HEK293 (cell line): ENCODE data around the gene RB1.

ENCODE experiments used
- CTCF ChIA-PET: fragments of 350-600 bp; formaldehyde crosslinking; extraction: SDS; loops from one replicate; lab custom pipeline; 2021; ENCODE audit warnings: antibody characterized with exemption; lab: Yijun Ruan, JAX
- POLR2A ChIA-PET: fragments of 300-600 bp; formaldehyde crosslinking; extraction: SDS; loops from one replicate; lab custom pipeline; 2020; ENCODE audit warnings: antibody characterized with exemption, inconsistent platforms; lab: Yijun Ruan, JAX
- H3K27ac ChIP-seq: fragments of 200-500 bp; sonication (Bioruptor generic); 2 replicates; pipeline ENCODE4 v1.5.1; 2014; ENCODE audit warnings: low read depth, low read length, control low read depth, inconsistent platforms; ENCODE audit errors: extremely low read depth
- H3K36me3 ChIP-seq, 2 experiments: fragments of 200-500 bp in 1 of 2; sonication (Bioruptor generic) in 1 of 2; 1 replicate in 1 of 2; 2 replicates in 1 of 2; pipeline ENCODE4 v1.5.1; 2014 to 2017; ENCODE audit warnings: inconsistent platforms in 2 of 2, low read length in 2 of 2; ENCODE audit not compliant: control insufficient read depth in 2 of 2, insufficient read depth in 1 of 2
- H3K4me1 ChIP-seq: fragments of 200-500 bp; sonication (Bioruptor generic); 2 replicates; pipeline ENCODE4 v1.5.1; 2014; ENCODE audit warnings: mild to moderate bottlenecking, low read length, inconsistent platforms; ENCODE audit not compliant: control insufficient read depth, insufficient read depth
- H3K4me3 ChIP-seq: 2 replicates; pipeline ENCODE4 v1.5.1; 2011; ENCODE audit warnings: low read depth, mild to moderate bottlenecking, control low read depth, low read length, moderate library complexity
- H3K9me3 ChIP-seq: fragments of 200-500 bp; sonication (Bioruptor generic); 2 replicates; pipeline ENCODE4 v1.5.1; 2014; ENCODE audit warnings: low read depth, low read length, inconsistent platforms; ENCODE audit not compliant: control insufficient read depth, insufficient read depth
- INSM2 ChIP-seq: fragments of 450-650 bp; formaldehyde crosslinking; IDR thresholded peaks from 2 replicates; pipeline ENCODE4 v1.5.1; 2016; ENCODE audit warnings: missing biosample characterization, missing genetic modification characterization
- KLF1 ChIP-seq: fragments of 450-650 bp; formaldehyde crosslinking; IDR thresholded peaks from 2 replicates; pipeline ENCODE4 v1.5.1; 2016; ENCODE audit warnings: missing biosample characterization, missing genetic modification characterization
- OVOL3 ChIP-seq: fragments of 450-650 bp; formaldehyde crosslinking; IDR thresholded peaks from 2 replicates; pipeline ENCODE4 v1.5.1; 2016; ENCODE audit warnings: missing biosample characterization, missing genetic modification characterization
- PBX3 ChIP-seq: sonication (generic); formaldehyde crosslinking; IDR thresholded peaks from 2 replicates; pipeline ENCODE4 v1.8.1; 2022; ENCODE audit warnings: mild to moderate bottlenecking, moderate library complexity, missing genetic modification reagents
- PRDM6 ChIP-seq: fragments of 450-650 bp; formaldehyde crosslinking; IDR thresholded peaks from 2 replicates; pipeline ENCODE4 v1.5.1; 2017; ENCODE audit warnings: missing biosample characterization, missing genetic modification characterization
- ZBTB21 ChIP-seq: fragments of 450-650 bp; formaldehyde crosslinking; IDR thresholded peaks from 2 replicates; pipeline ENCODE4 v1.5.1; 2017; ENCODE audit warnings: missing biosample characterization, missing genetic modification characterization
- ZNF112 ChIP-seq: fragments of 450-650 bp; formaldehyde crosslinking; IDR thresholded peaks from 2 replicates; pipeline ENCODE4 v1.5.0; 2017; ENCODE audit warnings: missing biosample characterization, missing genetic modification characterization
- ZNF184 ChIP-seq: fragments of 450-650 bp; IDR thresholded peaks from 2 replicates; pipeline ENCODE4 v1.5.1; 2018; ENCODE audit warnings: missing biosample characterization, mild to moderate bottlenecking, missing genetic modification characterization
- ZNF292 ChIP-seq: fragments of 450-650 bp; formaldehyde crosslinking; IDR thresholded peaks from 2 replicates; pipeline ENCODE4 v1.5.1; 2016; ENCODE audit warnings: low read depth, missing biosample characterization, missing genetic modification characterization, borderline replicate concordance
- ZNF37A ChIP-seq: fragments of 450-650 bp; IDR thresholded peaks from 2 replicates; pipeline ENCODE4 v1.5.1; 2018; ENCODE audit warnings: missing biosample characterization, missing genetic modification characterization
- ZNF416 ChIP-seq: fragments of 450-650 bp; formaldehyde crosslinking; IDR thresholded peaks from 2 replicates; pipeline ENCODE4 v1.5.1; 2016; ENCODE audit warnings: missing biosample characterization, missing genetic modification characterization
- ZNF510 ChIP-seq: fragments of 450-650 bp; formaldehyde crosslinking; IDR thresholded peaks from 2 replicates; pipeline ENCODE4 v1.5.1; 2018; ENCODE audit warnings: mild to moderate bottlenecking, missing genetic modification characterization, missing biosample characterization; ENCODE audit not compliant: insufficient replicate concordance
- ZNF529 ChIP-seq: fragments of 450-650 bp; formaldehyde crosslinking; IDR thresholded peaks from 2 replicates; pipeline ENCODE4 v1.5.1; 2017; ENCODE audit warnings: missing genetic modification characterization, missing biosample characterization; ENCODE audit not compliant: insufficient replicate concordance
- ZNF558 ChIP-seq: fragments of 450-650 bp; formaldehyde crosslinking; IDR thresholded peaks from 2 replicates; pipeline ENCODE4 v1.5.1; 2016; ENCODE audit warnings: missing biosample characterization, missing genetic modification characterization
- ZNF561 ChIP-seq: fragments of 450-650 bp; IDR thresholded peaks from 2 replicates; pipeline ENCODE4 v1.5.1; 2018; ENCODE audit warnings: missing biosample characterization, missing genetic modification characterization, borderline replicate concordance
- ZNF626 ChIP-seq: fragments of 450-650 bp; sonication (Bioruptor Pico); formaldehyde crosslinking; IDR thresholded peaks from 2 replicates; pipeline ENCODE4 v1.5.1; 2018; ENCODE audit warnings: missing biosample characterization, missing genetic modification characterization, inconsistent platforms
- ZNF629 ChIP-seq: fragments of 450-650 bp; formaldehyde crosslinking; IDR thresholded peaks from 2 replicates; pipeline ENCODE4 v1.5.1; 2017; ENCODE audit warnings: missing biosample characterization, missing genetic modification characterization
- ZNF639 ChIP-seq: fragments of 450-650 bp; formaldehyde crosslinking; IDR thresholded peaks from 2 replicates; pipeline ENCODE4 v1.5.1; 2016; ENCODE audit warnings: missing biosample characterization, missing genetic modification characterization
- ZNF777 ChIP-seq: fragments of 450-650 bp; formaldehyde crosslinking; IDR thresholded peaks from 2 replicates; pipeline ENCODE4 v1.5.1; 2017; ENCODE audit warnings: missing biosample characterization, missing genetic modification characterization, borderline replicate concordance
- ZNF792 ChIP-seq: fragments of 450-650 bp; formaldehyde crosslinking; IDR thresholded peaks from 2 replicates; pipeline ENCODE4 v1.5.1; 2016; ENCODE audit warnings: missing biosample characterization, missing genetic modification characterization
- TF ChIP-seq, protein P1 (sequence below): fragments of 450-650 bp; IDR thresholded peaks from 2 replicates; pipeline ENCODE4 v1.5.1; 2018; ENCODE audit warnings: missing biosample characterization, missing genetic modification characterization
- TF ChIP-seq, protein P2 (sequence below): fragments of 450-650 bp; formaldehyde crosslinking; IDR thresholded peaks from 2 replicates; pipeline ENCODE4 v1.5.1; 2016; ENCODE audit warnings: missing biosample characterization, missing genetic modification characterization

Gene RB1

DNA sequence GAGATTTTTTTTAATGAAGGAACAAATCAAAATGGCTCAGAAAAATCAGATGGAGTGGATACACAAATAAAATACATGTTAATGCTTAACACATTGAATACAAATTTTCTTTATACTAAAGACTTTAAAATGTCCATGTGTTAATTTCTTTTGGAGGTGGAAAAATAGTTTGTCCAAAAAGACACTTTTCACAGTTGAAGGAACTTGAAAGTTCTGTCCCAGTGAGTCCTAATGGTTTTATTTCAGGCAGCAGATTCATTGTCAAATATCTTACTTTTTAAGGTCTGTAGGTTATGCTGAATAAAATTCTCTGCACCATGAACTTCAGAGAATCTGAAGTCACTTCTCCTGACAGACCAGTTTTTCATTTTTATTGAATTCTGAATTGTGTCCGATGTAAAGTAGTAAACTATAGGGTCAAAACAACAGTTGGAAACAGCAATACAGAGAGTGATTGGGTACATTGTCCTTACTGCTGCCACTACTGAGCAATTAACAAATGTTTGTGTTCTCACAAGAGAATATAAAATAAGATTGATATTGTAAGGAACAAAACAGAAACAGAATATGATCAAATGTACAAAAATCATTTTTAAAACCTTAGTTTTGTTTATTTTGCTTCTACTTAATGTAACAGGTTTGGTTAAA, 107.7 kb downstream of the RB1 start (continued):
- TF ChIP-seq INSM2 (tag by site-specific recombination) = no peak
- no peak for TF ChIP-seq PRDM6 (tag by site-specific recombination)
- no peak for TF ChIP-seq ZNF558 (tag by site-specific recombination)
- no peak for TF ChIP-seq ZNF561 (tag by site-specific recombination)
- no peak for TF ChIP-seq ZNF292
- no peak for TF ChIP-seq OVOL3 (tag by site-specific recombination)

DNA sequence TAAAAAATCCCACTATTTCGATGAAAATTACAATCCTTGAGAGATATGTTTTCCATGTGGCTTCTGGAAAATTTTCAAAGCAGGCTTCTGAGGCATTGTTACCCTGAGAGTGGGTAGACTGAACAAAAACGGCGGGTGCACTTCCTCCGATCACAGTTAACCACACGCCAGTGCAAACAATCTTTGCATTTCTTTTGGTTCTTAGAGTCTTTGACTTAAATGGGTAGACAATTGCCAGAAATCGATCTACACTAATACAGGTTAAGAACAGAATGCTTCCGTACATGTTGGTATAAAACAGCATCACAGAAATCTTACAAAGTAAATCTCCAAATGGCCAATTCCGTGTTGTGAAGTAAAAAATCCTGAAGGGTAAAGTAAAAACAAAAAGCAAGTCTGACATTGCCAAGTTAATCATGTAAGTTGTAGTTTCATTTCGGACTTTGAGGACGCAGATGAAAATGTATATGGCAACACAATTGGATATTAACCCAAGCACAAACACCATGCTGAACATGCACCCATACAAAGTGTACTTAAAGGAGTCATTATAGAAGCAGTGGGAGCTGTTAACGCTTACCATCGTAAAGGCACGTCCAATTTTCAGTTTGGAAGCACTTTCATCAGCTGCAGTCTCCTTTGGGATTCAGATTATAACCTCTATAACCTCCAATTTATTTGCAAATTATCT, 108.4 kb downstream of the RB1 start:
- Histone ChIP-seq H3K36me3 (peaks cover 0 to 3% of the 10 kb centered on the region in 2 experiments; a peak in 2 of 3 replicates), H3K4me1 (peaks cover 5% of the 10 kb centered on the region; the same call in 1 of the 2 replicates), H3K27ac (no peak overlapping the region; the same call in 1 of the 2 replicates), H3K9me3 (no peaks in the 10 kb centered on the region), H3K4me3 (peak overlapping the region; percentile 46)
- POLR2A ChIA-PET = no interaction called here
- TF ChIP-seq, protein P1, sequence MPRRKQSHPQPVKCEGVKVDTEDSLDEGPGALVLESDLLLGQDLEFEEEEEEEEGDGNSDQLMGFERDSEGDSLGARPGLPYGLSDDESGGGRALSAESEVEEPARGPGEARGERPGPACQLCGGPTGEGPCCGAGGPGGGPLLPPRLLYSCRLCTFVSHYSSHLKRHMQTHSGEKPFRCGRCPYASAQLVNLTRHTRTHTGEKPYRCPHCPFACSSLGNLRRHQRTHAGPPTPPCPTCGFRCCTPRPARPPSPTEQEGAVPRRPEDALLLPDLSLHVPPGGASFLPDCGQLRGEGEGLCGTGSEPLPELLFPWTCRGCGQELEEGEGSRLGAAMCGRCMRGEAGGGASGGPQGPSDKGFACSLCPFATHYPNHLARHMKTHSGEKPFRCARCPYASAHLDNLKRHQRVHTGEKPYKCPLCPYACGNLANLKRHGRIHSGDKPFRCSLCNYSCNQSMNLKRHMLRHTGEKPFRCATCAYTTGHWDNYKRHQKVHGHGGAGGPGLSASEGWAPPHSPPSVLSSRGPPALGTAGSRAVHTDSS = no peak
- TF ChIP-seq ZBTB21 (tag by site-specific recombination) = no peak
- TF ChIP-seq ZNF629 (tag by site-specific recombination) = no peak
- no peak for TF ChIP-seq ZNF529 (tag by site-specific recombination)
- no peak for TF ChIP-seq ZNF112 (tag by site-specific recombination)
- no peak for TF ChIP-seq ZNF184 (tag by site-specific recombination)
- TF ChIP-seq PBX3 = no peak
- TF ChIP-seq, protein P2, sequence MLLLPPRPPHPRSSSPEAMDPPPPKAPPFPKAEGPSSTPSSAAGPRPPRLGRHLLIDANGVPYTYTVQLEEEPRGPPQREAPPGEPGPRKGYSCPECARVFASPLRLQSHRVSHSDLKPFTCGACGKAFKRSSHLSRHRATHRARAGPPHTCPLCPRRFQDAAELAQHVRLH (tag by site-specific recombination) = no peak
- TF ChIP-seq ZNF792 = no peak
- TF ChIP-seq ZNF416 (tag by site-specific recombination) = no peak
- TF ChIP-seq ZNF292 = no peak
- no peak for TF ChIP-seq ZNF37A (tag by site-specific recombination)
- no peak for TF ChIP-seq ZNF626
- TF ChIP-seq ZNF639 = no peak
- TF ChIP-seq ZNF777 (tag by site-specific recombination) = no peak
- no peak for TF ChIP-seq ZNF510 (tag by site-specific recombination)
- no peak for TF ChIP-seq KLF1 (tag by site-specific recombination)
- CTCF ChIA-PET = no interaction called here
